Adipocyte (in vitro differentiated cells): ENCODE data around the gene SAA2.
"Not testable (repeated sequence)": the region's sequence is repeated elsewhere in the genome, so short reads cannot be mapped to it uniquely, and the experiment has no call there.

ENCODE experiments used
- DNase-seq: peaks from one replicate; pipeline ENCODE4 v3.0.0-alpha.2; 2015; ENCODE audit warnings: low read depth
- H3K27me3 ChIP-seq: replicated peaks from 2 replicates; pipeline ENCODE4 v1.7.0; 2013; ENCODE audit warnings: mild to moderate bottlenecking, low read length, moderate library complexity; ENCODE audit not compliant: control insufficient read depth, insufficient read depth
- H3K36me3 ChIP-seq: 2 replicates; pipeline ENCODE4 v1.7.0; 2013; ENCODE audit warnings: low read length, mild to moderate bottlenecking, moderate library complexity; ENCODE audit not compliant: control insufficient read depth, insufficient read depth, severe bottlenecking
- H3K4me1 ChIP-seq: 2 replicates; pipeline ENCODE4 v1.7.0; 2013; ENCODE audit warnings: mild to moderate bottlenecking, low read length, moderate library complexity; ENCODE audit not compliant: control insufficient read depth, insufficient read depth
- H3K4me3 ChIP-seq: 2 replicates; pipeline ENCODE4 v1.7.0; 2013; ENCODE audit warnings: mild to moderate bottlenecking, low read length, moderate library complexity
- H3K9ac ChIP-seq: 2 replicates; pipeline ENCODE4 v1.7.0; 2013; ENCODE audit warnings: mild to moderate bottlenecking, low read length, moderate library complexity
- H3K9me3 ChIP-seq: 2 replicates; pipeline ENCODE4 v1.7.0; 2013; ENCODE audit warnings: mild to moderate bottlenecking, low read length, moderate library complexity; ENCODE audit not compliant: control insufficient read depth

Gene SAA2

DNA sequence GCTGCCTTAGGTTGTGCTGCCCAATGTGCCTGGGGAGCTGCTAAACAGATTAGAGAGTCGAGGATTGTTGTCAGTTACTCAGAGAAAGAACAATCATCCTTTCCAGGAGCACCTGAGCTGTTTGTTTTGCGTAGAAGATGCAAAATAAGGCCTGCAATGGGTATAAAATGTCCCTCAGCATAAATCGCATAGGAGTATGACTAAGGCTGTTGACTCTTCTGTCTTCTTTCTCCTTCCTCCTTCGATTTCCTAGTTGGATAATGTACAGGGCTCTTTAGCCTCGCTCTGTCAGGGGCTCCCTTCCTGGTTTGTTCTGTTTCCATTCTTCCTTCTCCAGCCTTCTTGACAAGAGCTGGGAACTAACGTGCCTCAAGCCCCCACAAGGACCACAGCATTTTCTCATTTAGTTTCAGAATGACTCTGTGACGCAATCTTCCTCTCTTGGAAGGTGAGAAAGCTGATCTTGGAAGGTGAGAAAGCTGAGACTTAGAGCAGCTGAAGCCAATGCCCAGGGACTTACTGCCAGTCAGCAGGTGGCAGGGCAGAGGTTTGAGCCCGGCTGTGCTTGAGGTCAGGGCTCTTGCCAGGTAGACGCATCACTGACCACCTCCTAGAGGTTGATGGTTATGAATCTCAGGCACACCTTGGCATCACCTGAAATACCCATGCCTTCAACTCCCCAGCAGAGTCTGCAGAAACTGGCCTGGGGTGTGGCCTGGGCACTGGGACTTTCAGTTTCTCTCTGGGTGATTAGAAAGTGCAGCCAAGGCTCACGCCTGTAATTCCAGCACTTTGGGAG lies 19.1 kb upstream of the SAA2 start:
- H3K9me3 ChIP-seq, H3K36me3 ChIP-seq, H3K4me3 ChIP-seq, DNase-seq, H3K9ac ChIP-seq, H3K27me3 ChIP-seq: not testable (repeated sequence)
- H3K4me1 ChIP-seq, result peaks cover 23% of the 10 kb centered on the region

DNA sequence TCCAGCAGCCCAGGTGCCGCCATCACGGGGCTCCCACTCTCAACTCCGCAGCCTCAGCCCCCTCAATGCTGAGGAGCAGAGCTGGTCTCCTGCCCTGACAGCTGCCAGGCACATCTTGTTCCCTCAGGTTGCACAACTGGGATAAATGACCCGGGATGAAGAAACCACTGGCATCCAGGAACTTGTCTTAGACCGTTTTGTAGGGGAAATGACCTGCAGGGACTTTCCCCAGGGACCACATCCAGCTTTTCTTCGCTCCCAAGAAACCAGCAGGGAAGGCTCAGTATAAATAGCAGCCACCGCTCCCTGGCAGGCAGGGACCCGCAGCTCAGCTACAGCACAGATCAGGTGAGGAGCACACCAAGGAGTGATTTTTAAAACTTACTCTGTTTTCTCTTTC lies 17.5 kb upstream of the SAA2 start, which contains the start of gene SAA1:
Gene SAA1 (plus strand): TSS at position 316 of the 400 bp plus-strand sequence. CDS start 624 bp downstream, outside the sequence.
- DNase-seq, result peak; percentile 49
- Histone ChIP-seq H3K36me3 (no peaks in the 10 kb centered on the region), H3K4me3 (no peak within 1 kb of the TSS), H3K9ac (no peak within 1 kb of the TSS), H3K4me1 (peaks cover 24% of the 10 kb centered on the region), H3K9me3 (no peaks in the 10 kb centered on the region), H3K27me3 (no peaks in the 10 kb centered on the region)

DNA sequence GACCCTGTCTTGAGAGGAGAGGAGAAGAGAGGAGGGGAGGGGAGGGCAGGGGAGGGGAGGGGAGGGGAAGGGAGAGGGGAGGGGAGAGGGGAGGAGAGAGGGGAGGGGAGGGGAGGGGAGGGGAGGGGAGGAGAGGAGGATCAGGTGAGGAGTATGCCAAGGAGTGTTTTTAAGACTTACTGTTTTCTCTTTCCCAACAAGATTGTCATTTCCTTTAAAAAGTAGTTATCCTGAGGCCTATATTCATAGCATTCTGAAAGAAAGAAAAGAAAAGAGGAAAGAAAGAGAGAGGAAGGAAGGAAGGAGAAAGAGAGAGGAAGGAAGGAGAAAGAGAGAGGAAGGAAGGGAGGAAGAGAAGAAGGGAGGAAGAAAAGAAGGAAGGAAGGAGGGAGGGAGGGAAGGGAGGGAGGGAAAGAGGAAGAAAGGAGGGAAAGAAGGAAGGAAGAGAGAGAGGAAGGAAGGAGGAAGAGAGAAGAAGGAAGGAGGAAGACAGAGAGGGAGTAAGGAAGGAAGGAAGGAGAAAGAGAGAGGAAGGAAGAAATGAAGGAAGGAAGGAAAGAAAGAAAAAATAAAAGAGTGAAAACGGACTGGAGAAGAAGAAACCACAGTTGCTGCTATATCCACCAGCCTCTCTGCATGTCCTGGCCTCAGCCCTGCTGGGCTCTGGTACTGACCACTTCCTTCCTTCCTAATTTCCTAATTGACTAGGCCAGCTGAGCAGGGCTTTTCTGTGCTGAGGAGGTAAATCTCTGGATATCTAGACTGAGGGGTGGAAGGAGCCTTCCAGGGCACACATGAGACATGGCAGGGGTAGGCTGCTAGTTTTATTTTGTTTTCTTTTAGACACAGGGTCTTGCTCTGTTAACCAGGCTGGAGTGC lies 16.4 kb upstream of the SAA2 start:
- Histone ChIP-seq H3K4me3 (no peak overlapping the region), H3K36me3 (no peaks in the 10 kb centered on the region), H3K4me1 (peaks cover 24% of the 10 kb centered on the region), H3K9me3 (no peaks in the 10 kb centered on the region), H3K27me3 (no peaks in the 10 kb centered on the region), H3K9ac (no peak overlapping the region)
- DNase-seq, result no peak

DNA sequence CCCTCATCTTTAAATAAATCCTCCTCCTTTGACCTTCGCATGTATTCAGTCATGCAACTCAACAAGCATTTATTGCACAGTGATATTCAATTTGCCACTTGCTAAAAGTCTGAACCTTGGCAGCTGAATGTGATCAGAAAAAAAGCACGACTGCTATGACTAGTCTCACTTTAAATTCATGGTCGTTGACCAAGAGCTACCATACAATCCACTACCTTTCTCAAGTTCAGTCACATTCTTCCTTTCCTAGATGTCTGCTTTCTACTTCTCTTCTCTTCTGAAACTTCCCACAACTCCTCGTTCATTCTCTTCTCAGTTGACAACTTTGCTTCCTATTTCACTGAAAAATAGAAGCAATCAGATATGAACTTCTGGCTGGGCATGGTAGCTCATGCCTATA lies 15.6 kb upstream of the SAA2 start:
- Histone ChIP-seq H3K9me3 (no peaks in the 10 kb centered on the region), H3K27me3 (no peaks in the 10 kb centered on the region), H3K4me1 (peaks cover 32% of the 10 kb centered on the region), H3K36me3 (no peaks in the 10 kb centered on the region), H3K4me3 (no peak overlapping the region), H3K9ac (no peak overlapping the region)
- no peak for DNase-seq

DNA sequence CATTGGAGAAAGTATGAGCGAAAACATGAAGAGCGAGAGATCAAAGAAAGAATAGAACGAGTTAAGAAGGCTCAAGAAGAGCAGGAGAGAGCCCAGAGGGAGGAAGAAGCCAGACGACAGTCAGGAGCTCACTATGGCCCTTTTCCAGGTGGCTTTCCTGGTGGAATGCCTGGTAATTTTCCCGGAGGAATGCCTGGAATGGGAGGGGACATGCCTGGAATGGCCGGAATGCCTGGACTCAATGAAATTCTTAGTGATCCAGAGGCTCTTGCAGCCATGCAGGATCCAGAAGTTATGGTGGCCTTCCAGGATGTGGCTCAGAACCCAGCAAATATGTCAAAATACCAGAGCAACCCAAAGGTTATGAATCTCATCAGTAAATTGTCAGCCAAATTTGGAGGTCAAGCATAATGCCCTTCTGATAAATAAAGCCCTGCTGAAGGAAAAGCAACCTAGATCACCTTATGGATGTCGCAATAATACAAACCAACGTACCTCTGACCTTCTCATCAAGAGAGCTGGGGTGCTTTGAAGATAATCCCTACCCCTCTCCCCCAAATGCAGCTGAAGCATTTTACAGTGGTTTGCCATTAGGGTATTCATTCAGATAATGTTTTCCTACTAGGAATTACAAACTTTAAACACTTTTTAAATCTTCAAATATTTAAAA lies 14.3 kb upstream of the SAA2 start:
- not testable (repeated sequence) for H3K9me3 ChIP-seq, H3K4me3 ChIP-seq, H3K27me3 ChIP-seq, DNase-seq, H3K9ac ChIP-seq, H3K36me3 ChIP-seq
- H3K4me1 ChIP-seq, result peaks cover 32% of the 10 kb centered on the region

DNA sequence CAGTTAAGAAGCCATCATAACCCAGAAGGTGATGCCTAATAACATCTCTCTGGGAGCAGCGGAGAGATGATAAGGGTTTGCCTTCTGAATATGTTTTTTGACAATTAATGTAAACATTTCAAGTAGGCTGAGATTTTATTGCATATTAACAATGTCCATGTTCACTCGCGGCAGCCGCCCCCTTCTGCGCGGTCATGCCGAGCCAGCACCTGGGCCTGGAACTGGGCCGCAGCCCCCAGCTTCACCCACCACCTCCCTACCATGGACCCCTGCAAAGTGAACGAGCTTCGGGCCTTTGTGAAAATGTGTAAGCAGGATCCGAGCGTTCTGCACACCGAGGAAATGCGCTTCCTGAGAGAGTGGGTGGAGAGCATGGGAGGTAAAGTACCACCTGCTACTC lies 13.3 kb upstream of the SAA2 start:
- H3K4me1 ChIP-seq, result peaks cover 30% of the 10 kb centered on the region
- no peak overlapping the region for H3K4me3 ChIP-seq
- no peaks in the 10 kb centered on the region for H3K9me3 ChIP-seq
- peaks cover 4% of the 10 kb centered on the region for H3K27me3 ChIP-seq
- no peaks in the 10 kb centered on the region for H3K36me3 ChIP-seq
- no peak for DNase-seq
- no peak overlapping the region for H3K9ac ChIP-seq

DNA sequence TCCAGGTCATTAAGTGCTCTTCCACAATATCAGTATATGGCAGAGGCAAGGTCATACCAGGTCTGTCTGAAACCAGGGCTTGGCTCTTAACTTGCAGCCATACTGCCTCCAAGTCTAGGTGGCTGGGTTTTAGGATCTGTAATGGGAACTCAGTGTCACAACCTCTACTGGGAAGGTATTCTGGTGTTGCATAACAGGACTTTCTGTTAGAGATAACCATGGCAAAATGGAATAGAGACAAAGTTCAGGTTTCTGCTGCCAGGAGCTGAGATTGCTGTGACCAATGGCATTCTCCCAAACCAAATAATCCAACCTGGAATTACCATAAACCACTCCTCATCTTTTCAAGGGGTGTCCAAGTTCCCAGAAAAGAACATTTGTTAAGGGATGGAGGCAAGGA lies 10.8 kb upstream of the SAA2 start:
- Histone ChIP-seq H3K9me3 (no peaks in the 10 kb centered on the region), H3K4me3 (no peak overlapping the region), H3K27me3 (peaks cover 7% of the 10 kb centered on the region), H3K4me1 (peaks cover 16% of the 10 kb centered on the region), H3K9ac (no peak overlapping the region), H3K36me3 (no peaks in the 10 kb centered on the region)
- no peak for DNase-seq

DNA sequence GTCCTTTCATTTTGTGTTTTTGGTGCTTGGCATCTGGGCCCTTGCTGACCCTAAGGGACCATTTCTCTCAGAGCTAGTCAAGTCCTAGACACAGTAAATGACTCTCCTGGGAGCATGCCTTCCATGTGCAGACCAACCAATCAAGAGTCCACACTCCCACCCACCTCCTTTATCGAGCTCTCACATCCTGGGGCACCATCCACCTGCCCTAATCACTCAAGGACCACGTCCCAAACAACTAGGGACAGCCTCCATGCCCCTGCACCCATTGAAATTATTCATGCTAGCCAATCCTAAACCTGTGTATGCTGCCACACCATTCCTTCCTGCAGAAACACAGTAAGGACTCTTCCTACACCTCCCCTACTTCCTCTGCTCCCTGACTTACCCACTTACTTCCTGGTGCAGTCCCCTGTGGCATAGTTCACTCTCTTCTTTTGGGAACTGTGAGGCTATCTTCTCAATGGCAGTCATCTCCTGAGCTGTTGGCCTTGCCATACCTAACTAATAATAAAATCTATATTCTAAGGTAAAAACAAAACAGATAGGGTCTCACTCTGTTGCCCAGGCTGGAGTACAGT lies 6.4 kb upstream of the SAA2 start:
- Histone ChIP-seq H3K27me3 (peaks cover 7% of the 10 kb centered on the region), H3K4me3 (no peak overlapping the region), H3K4me1 (peaks cover 12% of the 10 kb centered on the region), H3K36me3 (no peaks in the 10 kb centered on the region), H3K9ac (no peak overlapping the region), H3K9me3 (no peaks in the 10 kb centered on the region)
- no peak for DNase-seq

DNA sequence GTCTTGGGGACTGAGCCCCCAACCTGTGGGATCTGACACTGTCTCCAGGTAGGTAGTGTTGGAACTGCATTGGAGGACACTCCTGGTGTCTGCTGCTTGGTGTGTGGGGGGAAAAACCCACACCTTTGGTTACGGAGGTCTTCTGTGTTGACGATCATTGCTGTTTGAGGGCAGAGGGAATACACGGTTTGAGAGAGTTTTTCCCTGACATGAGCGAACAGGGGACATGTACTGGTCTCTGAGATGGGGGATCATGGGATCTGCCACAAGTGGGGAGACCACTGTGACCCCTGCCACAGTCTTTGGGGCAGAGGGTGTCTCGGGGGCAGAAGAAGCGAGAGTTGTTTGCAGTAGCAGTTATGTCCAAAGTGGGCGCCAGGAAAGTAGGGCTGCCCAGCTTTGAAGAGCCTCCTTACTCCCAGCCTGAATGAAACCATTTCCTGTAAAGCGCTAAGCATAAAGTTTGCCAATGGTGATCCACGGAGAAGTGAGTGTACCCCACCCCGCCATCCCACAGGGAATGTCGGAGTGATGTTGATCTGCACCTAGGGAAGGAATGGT lies 5.4 kb upstream of the SAA2 start:
- peaks cover 4% of the 10 kb centered on the region for H3K4me1 ChIP-seq
- H3K27me3 ChIP-seq, result peaks cover 7% of the 10 kb centered on the region
- no peak overlapping the region for H3K4me3 ChIP-seq
- no peaks in the 10 kb centered on the region for H3K36me3 ChIP-seq
- no peak overlapping the region for H3K9ac ChIP-seq
- no peaks in the 10 kb centered on the region for H3K9me3 ChIP-seq
- DNase-seq, result no peak

DNA sequence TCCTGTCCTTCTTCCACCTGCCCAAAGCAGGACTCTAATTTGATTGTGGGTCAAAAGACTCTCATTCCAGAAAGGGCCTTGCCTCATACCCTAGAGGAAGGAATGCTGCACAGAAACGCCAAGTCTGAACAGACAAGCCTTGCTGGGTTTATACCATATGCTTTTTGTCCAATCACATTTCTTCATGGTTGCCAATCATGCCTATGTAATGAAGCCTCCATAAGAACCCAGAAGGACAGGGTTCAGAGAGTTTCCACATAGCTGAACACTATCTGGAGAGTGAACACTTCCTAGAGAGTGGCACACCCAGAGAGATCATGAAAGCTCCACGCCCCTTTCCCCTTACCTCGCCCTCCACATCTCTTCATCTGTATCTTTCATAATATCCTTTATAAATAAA lies 4.8 kb upstream of the SAA2 start:
- peaks cover 7% of the 10 kb centered on the region for H3K27me3 ChIP-seq
- H3K36me3 ChIP-seq, result no peaks in the 10 kb centered on the region
- no peak for DNase-seq
- no peaks in the 10 kb centered on the region for H3K9me3 ChIP-seq
- H3K4me1 ChIP-seq, result peaks cover 7% of the 10 kb centered on the region
- H3K4me3 ChIP-seq, result no peak overlapping the region
- H3K9ac ChIP-seq, result no peak overlapping the region
